K562 (cell line): Measurements from ENCODE around the gene FAR2. TPM values are rescaled to one million over a fixed set of nuclear protein-coding genes. Genes with fewer than 3 reads are reported as not detected.

ENCODE experiments used
- CHD4 ChIP-seq: fragments of 200-600 bp; sonication (generic); IDR thresholded peaks from 3 replicates; pipeline ENCODE4 v1.6.1; 2012; ENCODE audit warnings: low read depth, mild to moderate bottlenecking, mixed read lengths, low read length, inconsistent platforms; ENCODE audit not compliant: insufficient read depth, insufficient replicate concordance, poor library complexity, severe bottlenecking
- CHD7 ChIP-seq: fragments of 200-600 bp; sonication (generic); IDR thresholded peaks from one replicate; pipeline ENCODE4 v1.6.1; 2012; ENCODE audit warnings: mild to moderate bottlenecking, low read depth, low read length, inconsistent platforms
- FOXK2 ChIP-seq, 2 experiments: fragments of 450-650 bp; IDR thresholded peaks in 1 of 2; conservative IDR thresholded peaks in 1 of 2; 2 replicates each; pipeline ENCODE4 v1.6.1; 2016; ENCODE audit warnings: low read depth in 2 of 2, mild to moderate bottlenecking in 1 of 2
- KLF1 ChIP-seq: fragments of 450-650 bp; IDR thresholded peaks from 2 replicates; pipeline ENCODE4 v1.6.1; 2016; ENCODE audit warnings: missing genetic modification characterization, missing compliant biosample characterization
- NFIC ChIP-seq: fragments of 450-650 bp; IDR thresholded peaks from 2 replicates; pipeline ENCODE4 v1.6.1; 2017; ENCODE audit warnings: mild to moderate bottlenecking, inconsistent platforms
- NRF1 ChIP-seq, 2 experiments: fragments of 450-650 bp; IDR thresholded peaks in 1 of 2; conservative IDR thresholded peaks in 1 of 2; 2 replicates each; pipeline ENCODE4 v1.6.1; 2014; ENCODE audit warnings: mild to moderate bottlenecking in 2 of 2
- VEZF1 ChIP-seq: fragments of 200-800 bp; sonication (Bioruptor generic); IDR thresholded peaks from 2 replicates; pipeline ENCODE4 v1.6.1; 2017; ENCODE audit warnings: missing genetic modification characterization, missing compliant biosample characterization
- polyA plus RNA-seq, 8 experiments: library from polyadenylated mRNA; depleted of rRNA in 4 of 8; stranded (reverse) in 5 of 8; unstranded in 3 of 8; fragments of >200 nt; fragmentation: Nextera tagmentation in 2 of 8; fragmentation: Illumina TruSeq in 1 of 8; extraction: Ambion mirVana in 2 of 8; extraction: Trizol in 1 of 8; gene quantifications; 2 replicates each; pipeline versions ENCODE4 v1.2.1 to v1.2.3, GENCODE V29; 2011 to 2014; ENCODE audit warnings: inconsistent platforms in 1 of 8, missing spikeins in 1 of 8
- total RNA-seq, 7 experiments: library from RNA; depleted of rRNA in 6 of 7; stranded (reverse); fragments of >200 nt in 6 of 7; fragmentation: Illumina TruSeq in 2 of 7; extraction: Trizol in 2 of 7; gene quantifications; 2 replicates each; pipeline versions ENCODE4 v1.2.1 to v1.2.3, GENCODE V29; 2011 to 2021; ENCODE audit warnings: low replicate concordance in 1 of 7

FAR2 gene
- total and polyA plus RNA-seq, 9 of the 15 experiments (the other 6 are each of a cell fraction or from before 2014, with no cell fraction given), result 5.0 to 13.4 (median 8.5) TPM

GRCh38 chr12:29220632-29221336, 71.7 kb downstream of the FAR2 start (continued):
- TF ChIP-seq CHD7 (no peak), KLF1 (tag) (peak; percentile 74), VEZF1 (CRISPR knock-in tag) (peak; percentile 24; the same call in 1 of the 2 replicates), FOXK2 (conservative IDR thresholded peaks at IDR 0.05 in 1 of 2, IDR thresholded peaks at IDR 0.05 in 1 of 2; ENCODE audit: low read depth in 2 of 2) (0 out of 4 replicates have a peak, but pooled peaks of 1 of the 2 experiments have one; percentile 36), CHD4 (no peak), NFIC (peak; percentile 63; the same call in 1 of the 2 replicates), NRF1 (conservative IDR thresholded peaks at IDR 0.05 in 1 of 2, IDR thresholded peaks at IDR 0.05 in 1 of 2) (peak; percentile 92 to 93)
- TF ChIP-seq, all 486 proteins: peak for 9
